ENCODE results near the gene PRDM15.

PRDM15 gene

GRCh38 chr21:41836166-41837015 is 42.8 kb downstream of the PRDM15 start:
- no peak for DNase-seq

GRCh38 chr21:41835711-41836154 is 43.4 kb downstream of the PRDM15 start:
- no peak for DNase-seq

- DNase-seq = no peak
Measured at GRCh38 chr21:41834926-41835663, 44.0 kb downstream of the PRDM15 start.

- DNase-seq = no peak
Measured at GRCh38 chr21:41834252-41834925, 44.8 kb downstream of the PRDM15 start.

GRCh38 chr21:41833497-41834115 is 45.5 kb downstream of the PRDM15 start:
- DNase-seq = no peak

- no peak for DNase-seq
Measured at GRCh38 chr21:41832596-41833496, 46.3 kb downstream of the PRDM15 start.

GRCh38 chr21:41831866-41832595 is 47.1 kb downstream of the PRDM15 start:
- DNase-seq = no peak

GRCh38 chr21:41831453-41831831 is 47.7 kb downstream of the PRDM15 start:
- DNase-seq = no peak

GRCh38 chr21:41830764-41831452 is 48.2 kb downstream of the PRDM15 start:
- DNase-seq = no peak

GRCh38 chr21:41830145-41830707 is 48.9 kb downstream of the PRDM15 start:
- no peak for DNase-seq

- no peak for DNase-seq
Measured at GRCh38 chr21:41828884-41829360, 50.2 kb downstream of the PRDM15 start.

GRCh38 chr21:41827951-41828883 is 50.9 kb downstream of the PRDM15 start:
- DNase-seq = no peak

GRCh38 chr21:41825881-41826280 is 53.3 kb downstream of the PRDM15 start:
- no peak for DNase-seq

- no peak for DNase-seq
Measured at GRCh38 chr21:41825216-41825615, 53.9 kb downstream of the PRDM15 start.

- no peak for DNase-seq
Measured at GRCh38 chr21:41824466-41825207, 54.5 kb downstream of the PRDM15 start.

GRCh38 chr21:41823906-41824305 is 55.2 kb downstream of the PRDM15 start:
- DNase-seq = no peak

GRCh38 chr21:41823166-41823565 is 56.0 kb downstream of the PRDM15 start:
- no peak for DNase-seq

GRCh38 chr21:41821756-41822431 is 57.2 kb downstream of the PRDM15 start:
- DNase-seq = no peak

Measured in activated CD4-positive, alpha-beta T cell treated with anti-CD3 and anti-CD28 coated beads, Interleukin-10, Interleukin-2, amounts not matched to agents 100 ng/mL and 50 ng/mL, durations not matched to agents 16 hours and 8 hours (primary cell).